Keratinocyte (primary cell): Measurements from ENCODE around the gene CHTOP.

ENCODE experiments used
- CTCF ChIP-seq, 3 experiments: IDR thresholded peaks in 1 of 3; conservative IDR thresholded peaks in 1 of 3; optimal IDR thresholded peaks in 1 of 3; 2 replicates in 2 of 3; 3 replicates in 1 of 3; pipeline versions ENCODE3 to v1.5.1; 2011; ENCODE audit warnings: low read length in 3 of 3, mild to moderate bottlenecking in 3 of 3, moderate library complexity in 2 of 3, control low read depth in 1 of 3, inconsistent platforms in 1 of 3; ENCODE audit not compliant: insufficient read depth in 2 of 3; ENCODE audit errors: extremely low read depth in 1 of 3
- EZH2 ChIP-seq: IDR thresholded peaks from one replicate; pipeline ENCODE4 v1.6.1; 2012; ENCODE audit warnings: inconsistent platforms, mild to moderate bottlenecking, low read length, moderate library complexity

GRCh38 chr1:153658400-153659174 lies 24.7 kb downstream of the CHTOP start, which contains the start of gene SNAPIN:
- TF ChIP-seq CTCF (optimal IDR thresholded peaks at IDR 0.05 in 1 of 3, IDR thresholded peaks at IDR 0.05 in 1 of 3, conservative IDR thresholded peaks at IDR 0.05 in 1 of 3; ENCODE audit: extremely low read depth in 1 of 3, insufficient read depth in 2 of 3, low read length in 3 of 3): peak in 1 of 3 experiments; percentile 3
- TF ChIP-seq EZH2: no peak
